Endothelial cell of umbilical vein (primary cell): ENCODE results near the gene CDCA3.
"Not testable (repeated sequence)": the region's sequence is repeated elsewhere in the genome, so short reads cannot be mapped to it uniquely, and the experiment has no call there.

ENCODE experiments used
- CTCF ChIP-seq, 2 donors: IDR thresholded peaks; 1 replicate in 1 of 2; 2 replicates in 1 of 2; pipeline ENCODE4 v1.5.1; 2011; ENCODE audit warnings: low read length in 2 of 2, mild to moderate bottlenecking in 2 of 2, moderate library complexity in 2 of 2, control low read depth in 1 of 2, inconsistent platforms in 1 of 2, low read depth in 1 of 2; ENCODE audit not compliant: insufficient read depth in 1 of 2; ENCODE audit errors: extremely low read depth in 1 of 2
- EZH2 ChIP-seq: IDR thresholded peaks from 2 replicates; pipeline ENCODE4 v1.6.1; 2012; ENCODE audit warnings: borderline replicate concordance, low read depth, mild to moderate bottlenecking, moderate library complexity, low read length, inconsistent platforms; ENCODE audit not compliant: severe bottlenecking
- POLR2A ChIP-seq: IDR thresholded peaks from 2 replicates; pipeline ENCODE4 v1.6.1; 2012; ENCODE audit warnings: low read depth, mild to moderate bottlenecking, control low read depth, low read length
- POLR2AphosphoS5 ChIP-seq: IDR thresholded peaks from 2 replicates; pipeline ENCODE4 v1.6.1; 2012; ENCODE audit warnings: low read depth, mild to moderate bottlenecking, control low read depth, low read length, moderate library complexity; ENCODE audit not compliant: insufficient read depth

DNA sequence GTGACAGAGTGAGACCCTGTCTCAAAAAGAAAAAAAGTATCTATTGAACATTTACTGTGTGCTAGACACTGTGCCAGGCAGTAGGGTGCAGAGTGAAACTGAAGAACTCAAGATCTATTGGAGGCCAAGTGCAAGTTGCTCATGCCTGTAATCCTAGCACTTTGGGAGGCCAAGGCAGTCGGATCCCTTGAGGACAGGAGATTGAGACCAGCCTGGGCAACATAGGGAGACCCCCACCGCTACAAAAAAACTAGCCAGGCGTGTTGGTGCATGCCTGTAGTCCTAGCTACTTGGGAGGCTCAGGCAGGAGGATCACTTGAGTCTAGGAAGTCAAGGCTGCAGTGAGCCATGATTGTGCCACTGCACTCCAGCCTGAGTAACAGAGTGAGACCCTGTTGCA lies 41.6 kb upstream of the CDCA3 start:
- TF ChIP-seq CTCF (IDR thresholded peaks at IDR 0.05; ENCODE audit: extremely low read depth in 1 of 2, insufficient read depth in 1 of 2, low read depth in 1 of 2, low read length in 2 of 2); EZH2; POLR2AphosphoS5; POLR2A: not testable (repeated sequence)
